NCI-H2081 treated with DMSO at 0.1 percent for 48 hours (cell line): ENCODE data around the gene DAZL.

Source experiments
- DNase-seq: peaks from one replicate; lab custom pipeline; 2025; lab: John Stamatoyannopoulos, UW

The DAZL gene

DNA sequence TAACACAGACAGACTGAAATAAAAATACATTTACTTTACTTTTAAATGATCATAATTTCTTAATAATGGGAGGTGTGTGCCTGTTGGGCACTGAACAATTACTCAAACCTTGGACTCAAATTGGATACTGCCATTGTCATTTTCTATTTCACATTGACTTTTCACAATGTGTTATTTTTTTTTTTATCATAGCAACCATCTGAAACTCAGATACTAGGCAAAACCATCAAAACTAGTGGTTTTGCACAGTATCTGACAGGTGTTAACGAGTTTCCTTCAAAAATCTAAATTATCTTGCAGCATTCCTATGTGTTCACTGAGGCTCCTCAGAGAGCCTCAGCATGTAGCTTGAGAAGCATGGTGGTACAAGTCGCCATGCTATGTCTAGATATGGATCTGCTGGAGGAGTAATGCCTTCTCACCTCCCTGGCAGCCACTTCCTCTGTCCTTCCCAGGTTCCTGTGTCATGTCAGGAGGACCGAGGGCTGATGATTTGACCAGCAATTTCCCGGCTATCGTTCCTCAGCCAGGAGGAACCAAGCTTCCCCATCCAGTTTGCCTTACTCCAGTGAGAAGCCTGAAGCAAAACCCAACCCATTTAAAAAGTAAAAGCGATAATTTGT lies 61.9 kb downstream of the DAZL start:
- no peak for DNase-seq

DNA sequence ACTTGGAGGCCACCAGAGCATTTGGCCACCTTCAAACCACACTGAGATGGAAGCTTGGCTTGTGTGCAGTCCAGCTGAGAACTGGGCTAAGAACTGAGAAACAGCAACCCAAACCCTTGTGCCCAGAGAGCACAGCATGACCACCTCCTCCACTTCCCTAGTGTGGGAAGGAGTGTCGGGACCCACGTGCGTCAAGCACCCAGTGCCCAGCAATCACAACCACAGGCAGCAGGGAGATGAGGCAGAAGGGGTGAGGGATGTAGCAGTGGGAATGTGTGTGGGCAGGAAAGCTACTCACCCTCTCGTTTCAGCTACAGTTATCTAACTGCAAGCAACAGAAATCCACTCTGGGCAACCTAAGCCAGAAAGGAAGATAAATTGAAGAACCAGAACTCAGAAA lies 66.7 kb downstream of the DAZL start:
- no peak for DNase-seq

DNA sequence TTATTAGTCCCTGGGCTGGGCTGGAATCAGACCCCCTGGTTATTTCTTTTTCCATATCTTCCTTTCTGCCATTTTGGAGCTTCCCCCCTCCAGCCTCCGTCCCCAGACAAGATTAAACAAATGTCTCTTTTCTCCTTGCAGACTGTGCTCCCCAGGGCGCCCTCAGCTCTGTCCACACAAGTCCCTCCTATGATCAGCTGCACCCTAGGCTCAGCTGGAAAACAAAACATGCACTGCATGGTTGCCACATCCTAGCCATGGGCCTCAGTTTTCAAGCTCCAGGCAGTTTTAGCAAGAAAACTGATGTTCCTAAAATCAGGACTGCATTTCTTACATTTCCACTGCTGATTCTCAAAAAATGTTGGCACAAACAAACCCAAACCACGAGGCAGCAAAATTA lies 68.2 kb downstream of the DAZL start:
- DNase-seq: no peak
